G401 (cell line): ENCODE data around the gene CYP26B1. TPM values are rescaled to one million over a fixed set of nuclear protein-coding genes. Genes with fewer than 3 reads are reported as not detected.
"Not testable (repeated sequence)": the region's sequence is repeated elsewhere in the genome, so short reads cannot be mapped to it uniquely, and the experiment has no call there.

Source experiments
- DNase-seq: peaks from one replicate; pipeline ENCODE4 v3.0.0-alpha.2; 2015; ENCODE audit warnings: low spot score
- in situ Hi-C: cut with HindIII; loops from 2 replicates; pipeline ENCODE4 v1.10.0; 2016; ENCODE audit warnings: low sequenced_read_pairs, mixed read lengths
- total RNA-seq: library from RNA; depleted of rRNA; stranded (reverse); fragments of >200 nt; shearing (Covaris generic); gene quantifications from 2 replicates; pipeline ENCODE4 v1.2.3, GENCODE V29; 2014

The CYP26B1 gene
- total RNA-seq, 1 experiment from 2014 or later: not detected

GRCh38 chr2:72095364-72095763 is 52.3 kb downstream of the CYP26B1 start:
- in situ Hi-C loops: no loop called here
- DNase-seq: no peak

- DNase-seq: no peak
- in situ Hi-C loops: no loop called here
Measured at GRCh38 chr2:72094701-72095100, 53.0 kb downstream of the CYP26B1 start.

- in situ Hi-C loops: no loop called here
- DNase-seq: no peak
Measured at GRCh38 chr2:72092111-72092510, 55.6 kb downstream of the CYP26B1 start.

GRCh38 chr2:72090781-72091482 is 56.7 kb downstream of the CYP26B1 start:
- DNase-seq: no peak
- in situ Hi-C loops: no loop called here

GRCh38 chr2:72090271-72090720 is 57.4 kb downstream of the CYP26B1 start:
- in situ Hi-C loops: no loop called here
- DNase-seq: no peak

DNA sequence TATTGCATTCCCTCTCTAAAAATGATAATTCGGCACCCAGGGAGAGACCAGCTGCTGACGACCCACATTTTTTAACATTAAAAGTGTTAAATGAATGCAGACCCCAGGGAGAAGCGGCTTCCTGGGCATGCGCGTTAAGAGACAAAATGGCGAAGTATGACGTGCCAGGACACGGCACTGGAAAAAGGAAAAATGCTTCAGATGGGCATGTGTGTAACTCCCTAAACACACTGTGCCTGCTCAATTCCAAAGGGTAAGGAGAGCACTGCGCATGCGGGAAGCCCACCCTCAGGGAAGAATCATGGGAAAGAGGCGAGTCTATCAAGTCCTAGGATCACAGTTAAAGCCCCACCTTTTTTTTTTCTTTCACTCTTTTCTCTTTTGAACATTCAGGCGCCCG is 58.1 kb downstream of the CYP26B1 start:
- in situ Hi-C loops: no loop called here
- no peak for DNase-seq

GRCh38 chr2:72089028-72089427 is 58.6 kb downstream of the CYP26B1 start:
- in situ Hi-C loops: no loop called here
- no peak for DNase-seq

DNA sequence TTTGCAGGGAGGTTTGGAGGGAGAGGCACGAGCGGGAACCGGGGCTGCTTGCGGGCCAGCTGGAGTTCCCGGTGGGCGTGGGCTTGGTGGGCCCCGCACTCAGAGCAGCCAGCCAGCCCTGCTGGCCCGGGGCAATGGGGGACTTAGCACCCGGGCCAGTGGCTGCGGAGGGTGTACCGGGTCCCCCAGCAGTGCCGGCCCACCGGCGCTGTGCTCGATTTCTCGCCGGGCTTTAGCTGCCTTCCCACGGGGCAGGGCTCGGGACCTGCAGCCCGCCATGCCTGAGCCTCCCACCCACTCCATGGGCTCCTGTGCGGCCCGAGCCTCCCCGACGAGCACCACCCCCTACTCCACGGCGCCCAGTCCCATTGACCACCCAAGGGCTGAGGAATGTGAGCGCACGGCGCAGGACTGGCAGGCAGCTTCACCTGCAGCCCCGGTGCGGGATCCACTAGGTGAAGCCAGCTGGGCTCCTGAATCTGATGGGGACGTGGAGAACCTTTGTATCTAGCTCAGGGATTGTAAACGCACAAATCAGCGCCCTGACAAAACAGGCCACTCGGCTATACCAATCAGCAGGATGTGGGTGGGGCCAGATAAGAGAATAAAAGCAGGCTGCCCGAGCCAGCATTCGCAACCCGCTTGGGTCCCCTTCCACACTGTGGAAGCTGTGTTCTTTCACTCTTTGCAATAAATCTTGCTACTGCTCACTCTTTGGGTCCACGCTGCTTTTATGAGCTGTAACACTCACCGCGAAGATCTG is 60.6 kb downstream of the CYP26B1 start:
- DNase-seq, in situ Hi-C loops: not testable (repeated sequence)

DNA sequence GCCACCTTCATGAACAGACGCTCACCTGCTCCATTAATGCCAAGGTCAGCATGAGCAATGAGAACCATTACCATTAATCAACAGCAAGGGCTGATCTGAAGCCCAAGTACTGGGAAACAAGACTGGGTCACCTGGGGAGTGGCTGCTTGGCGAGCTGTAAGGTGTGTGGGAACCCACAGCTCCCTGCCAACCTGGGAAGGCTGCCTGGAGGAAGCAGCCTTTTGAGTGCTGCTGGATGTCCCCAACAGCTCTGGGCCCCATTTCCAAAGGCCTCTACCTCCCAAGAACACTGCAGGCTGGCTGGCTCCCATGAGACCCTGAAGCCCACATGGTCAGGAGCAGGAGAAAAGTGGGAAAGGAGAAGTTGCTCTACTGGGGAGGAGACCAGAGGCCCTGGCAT is 62.1 kb downstream of the CYP26B1 start:
- in situ Hi-C loops: no loop called here
- DNase-seq: no peak

DNA sequence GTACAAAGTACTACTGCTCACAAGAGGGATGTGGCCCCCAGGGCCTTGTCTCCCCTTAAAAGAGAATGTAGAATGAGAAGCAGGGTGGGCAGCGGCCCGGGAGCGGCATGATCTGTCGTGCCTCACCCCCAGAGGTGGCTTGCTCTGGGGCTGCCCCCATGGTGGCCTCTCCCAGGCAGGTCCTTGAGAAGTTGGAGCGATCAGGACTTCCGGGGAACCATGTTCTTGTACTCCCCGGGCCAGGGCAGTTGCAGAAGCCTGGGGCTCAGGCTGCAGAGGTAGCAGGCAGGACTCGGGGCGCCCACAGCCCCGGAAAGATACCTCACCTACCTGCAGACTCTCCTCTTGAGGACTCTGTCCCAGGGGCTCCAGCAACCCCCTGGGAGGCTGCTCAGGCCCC is 62.6 kb downstream of the CYP26B1 start:
- no peak for DNase-seq
- in situ Hi-C loops: no loop called here

- in situ Hi-C loops: no loop called here
- DNase-seq: no peak
Measured at GRCh38 chr2:72084584-72084976, 63.1 kb downstream of the CYP26B1 start.

- no peak for DNase-seq
- in situ Hi-C loops: no loop called here
Measured at GRCh38 chr2:72083751-72084583, 63.7 kb downstream of the CYP26B1 start.

DNA sequence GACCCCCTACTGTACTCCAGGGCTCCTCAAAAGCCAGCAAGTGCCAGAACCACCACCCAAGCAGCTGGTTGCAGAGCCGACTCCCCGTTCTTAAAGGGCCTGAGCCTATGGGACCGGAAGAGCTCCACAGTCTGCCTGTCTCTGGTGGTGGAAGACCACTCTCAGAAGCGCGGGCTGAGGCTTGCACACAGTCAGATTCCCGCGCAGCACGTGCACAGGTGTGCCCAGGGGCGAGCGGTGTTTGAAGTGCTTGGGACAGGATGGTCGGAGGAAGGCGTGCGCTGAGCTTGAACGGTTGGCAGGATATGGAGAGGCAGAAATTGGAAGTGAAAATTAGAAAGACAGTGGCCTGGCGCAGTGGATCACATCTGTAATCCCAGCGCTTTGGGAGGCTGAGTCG is 64.8 kb downstream of the CYP26B1 start:
- in situ Hi-C loops: no loop called here
- no peak for DNase-seq

- in situ Hi-C loops: no loop called here
- no peak for DNase-seq
Measured at GRCh38 chr2:72082021-72082601, 65.6 kb downstream of the CYP26B1 start.

DNA sequence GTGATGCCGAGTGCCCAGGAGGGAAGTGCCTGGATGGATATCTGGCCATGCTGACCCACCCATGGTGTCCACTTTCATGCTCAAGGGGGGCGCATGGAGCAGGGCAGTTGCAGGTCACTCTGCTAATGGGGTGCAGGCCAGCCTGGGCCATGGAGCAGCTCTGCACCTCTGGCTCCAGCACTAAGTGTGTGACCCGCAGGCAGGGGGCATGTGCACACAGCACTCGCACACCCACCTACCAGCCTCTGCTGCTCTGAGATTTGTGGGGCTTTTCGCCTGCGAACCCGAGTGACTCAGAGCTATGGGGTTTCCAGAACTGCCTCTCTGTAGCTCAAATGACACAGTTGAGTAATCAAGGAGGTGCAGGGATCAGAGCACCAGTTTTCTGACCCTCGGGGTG is 66.2 kb downstream of the CYP26B1 start:
- in situ Hi-C loops: no loop called here

GRCh38 chr2:72080286-72081145 is 67.1 kb downstream of the CYP26B1 start:
- no peak for DNase-seq
- in situ Hi-C loops: no loop called here

More for the DNA sequence above, 66.2 kb downstream of the CYP26B1 start:
- DNase-seq: no peak
